ENCODE results near the gene HEBP1. TPM values are rescaled to one million over a fixed set of nuclear protein-coding genes. Genes with fewer than 3 reads are reported as not detected.

HEBP1 gene
- total RNA-seq, 4 donors from 2014 or later: 40.6 to 70.6 (median 61.9) TPM

GRCh38 chr12:13000616-13000924, 505 bp upstream of the HEBP1 start:
- Histone ChIP-seq H3K4me1 (peaks cover 32 to 61% (median 50%) of the 10 kb centered on the region in 4 donors), H3K9me3 (no peaks in the 10 kb centered on the region), H3K27ac (replicated peaks in 1 of 4) (peak overlapping the region; percentile 94 to 99 (median 97)), H3K4me3 (peak overlapping the region; percentile 87 to 93 (median 88)), H3K36me3 (no peaks in the 10 kb centered on the region), H3K27me3 (no peaks in the 10 kb centered on the region)
- 0% methylated on average over 13 of the region's 16 CpGs for WGBS
- TF ChIP-seq CTCF (IDR thresholded peaks at IDR 0.05) (no peak), EP300 (IDR thresholded peaks at IDR 0.05) (no peak), POLR2A (IDR thresholded peaks at IDR 0.05; ENCODE audit: low read depth) (no peak), POLR2AphosphoS5 (IDR thresholded peaks at IDR 0.05) (no peak)
- intact Hi-C loops (cut with DNase I): loop anchor here (2.0 to 5.0 kb wide), 2 partner anchors 44 to 97 kb away; partner anchors contain the start of gene FAM234B
- DNase-seq (ENCODE audit: extremely low spot score): no peak

DNA sequence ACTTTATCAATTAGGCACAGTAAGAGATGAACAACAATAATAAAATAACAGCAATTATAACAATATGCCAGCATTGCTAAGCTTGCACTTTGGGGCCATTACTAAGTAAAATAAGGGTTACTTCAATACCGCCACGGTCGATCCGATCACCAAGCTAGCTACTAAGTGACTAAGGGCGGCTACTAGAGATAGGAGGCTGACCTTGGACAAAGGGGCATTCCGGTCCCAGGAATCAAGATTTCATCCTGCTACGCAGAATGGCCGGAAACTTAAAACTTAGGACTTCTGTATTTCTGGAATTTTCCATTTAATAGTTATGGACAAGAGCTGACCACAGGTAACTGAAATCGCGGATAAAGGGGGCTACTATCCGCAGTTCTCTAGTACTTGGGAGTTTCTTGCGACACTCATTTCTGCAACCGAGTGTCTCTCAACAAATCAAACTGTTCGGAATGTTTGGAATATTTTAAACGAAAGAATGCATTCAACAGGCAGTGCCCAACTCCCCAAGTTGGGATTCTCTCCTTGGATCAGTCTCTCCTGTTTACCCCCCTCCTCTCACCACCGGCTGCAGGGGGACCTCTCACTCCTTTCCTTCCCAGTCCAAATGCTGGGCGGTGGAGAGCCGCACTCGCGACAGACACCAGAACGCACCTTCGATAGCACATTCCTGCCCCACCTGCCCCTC, 650 bp downstream of the HEBP1 start:
- intact Hi-C loops (cut with DNase I): no loop called here
- TF ChIP-seq EP300 (IDR thresholded peaks at IDR 0.05): no peak
- TF ChIP-seq POLR2AphosphoS5 (IDR thresholded peaks at IDR 0.05): peak in 1 of 2 donors; percentile 6
- 28% methylated on average over 22 of the region's 22 CpGs for WGBS
- Histone ChIP-seq H3K27ac (replicated peaks in 1 of 4) (peak overlapping the region; percentile 94 to 99 (median 97)), H3K27me3 (no peaks in the 10 kb centered on the region), H3K4me1 (peaks cover 32 to 61% (median 53%) of the 10 kb centered on the region in 4 donors), H3K4me3 (peak overlapping the region; percentile 87 to 93 (median 88)), H3K36me3 (no peaks in the 10 kb centered on the region), H3K9me3 (no peaks in the 10 kb centered on the region)
- no peak for DNase-seq (ENCODE audit: extremely low spot score)

DNA sequence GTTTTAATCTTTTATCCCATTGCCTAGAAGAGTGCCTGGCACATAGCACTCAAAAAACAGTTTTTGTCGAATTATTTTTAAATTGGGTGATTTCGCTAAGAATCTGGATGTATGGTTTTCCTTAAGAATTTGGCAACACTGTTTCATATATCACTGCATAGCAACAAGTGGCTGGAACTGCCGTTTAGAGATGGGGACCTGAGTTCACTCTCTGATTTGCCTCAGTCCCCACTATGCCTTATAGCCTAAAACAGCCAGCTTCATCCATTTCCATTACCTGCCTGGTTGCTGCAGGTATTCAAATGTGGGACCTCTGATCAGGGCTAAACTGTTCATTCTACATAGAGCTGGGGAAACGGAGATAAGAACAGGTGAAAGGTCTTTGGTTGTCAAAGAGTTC, 1.8 kb downstream of the HEBP1 start:
- TF ChIP-seq CTCF (IDR thresholded peaks at IDR 0.05): no peak
- TF ChIP-seq POLR2A (IDR thresholded peaks at IDR 0.05; ENCODE audit: low read depth): no peak
- TF ChIP-seq POLR2AphosphoS5 (IDR thresholded peaks at IDR 0.05): no peak
- no peak for TF ChIP-seq EP300 (IDR thresholded peaks at IDR 0.05)
- Histone ChIP-seq H3K9me3 (no peaks in the 10 kb centered on the region), H3K4me1 (peaks cover 32 to 64% (median 58%) of the 10 kb centered on the region in 4 donors), H3K27me3 (no peaks in the 10 kb centered on the region), H3K4me3 (peak overlapping the region in 3 of 4 donors; percentile 88 to 93 (median 89)), H3K27ac (replicated peaks in 1 of 4) (no peak overlapping the region), H3K36me3 (no peaks in the 10 kb centered on the region)
- 91% methylated on average over 4 of the region's 4 CpGs for WGBS
- intact Hi-C loops (cut with DNase I): no loop called here
- no peak for DNase-seq (ENCODE audit: extremely low spot score)

DNA sequence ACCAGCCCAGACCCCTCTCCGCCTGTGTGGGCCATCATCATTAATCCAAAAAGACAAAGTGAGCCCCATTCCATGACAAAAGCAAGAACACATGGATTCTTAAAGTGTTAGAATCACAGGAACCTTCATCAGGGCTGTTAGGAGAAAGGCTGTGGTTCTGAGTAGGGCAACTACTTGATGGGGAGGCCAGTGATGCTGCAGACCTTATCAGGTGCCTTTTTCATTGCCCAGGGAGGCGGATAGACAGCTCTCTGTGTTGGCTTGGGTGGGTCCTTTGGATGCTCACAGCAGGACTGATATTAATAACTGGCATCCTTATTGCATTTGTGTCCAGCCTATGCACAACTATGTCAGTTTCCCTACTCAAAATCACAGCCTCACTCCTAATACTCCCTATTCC, 2.3 kb downstream of the HEBP1 start:
- DNase-seq (ENCODE audit: extremely low spot score): no peak
- H3K4me3 ChIP-seq: peak overlapping the region in 1 of 4 donors; percentile 2
- TF ChIP-seq POLR2AphosphoS5 (IDR thresholded peaks at IDR 0.05): no peak
- TF ChIP-seq POLR2A (IDR thresholded peaks at IDR 0.05; ENCODE audit: low read depth): no peak
- no peak for TF ChIP-seq EP300 (IDR thresholded peaks at IDR 0.05)
- TF ChIP-seq CTCF (IDR thresholded peaks at IDR 0.05): no peak
- H3K9me3 ChIP-seq: no peaks in the 10 kb centered on the region
- WGBS: 90% methylated on average over 2 of the region's 2 CpGs
- no peaks in the 10 kb centered on the region for H3K27me3 ChIP-seq
- no peaks in the 10 kb centered on the region for H3K36me3 ChIP-seq
- intact Hi-C loops (cut with DNase I): no loop called here
- H3K27ac ChIP-seq (replicated peaks in 1 of 4): no peak overlapping the region
- H3K4me1 ChIP-seq: peaks cover 32 to 69% (median 64%) of the 10 kb centered on the region in 4 donors

DNA sequence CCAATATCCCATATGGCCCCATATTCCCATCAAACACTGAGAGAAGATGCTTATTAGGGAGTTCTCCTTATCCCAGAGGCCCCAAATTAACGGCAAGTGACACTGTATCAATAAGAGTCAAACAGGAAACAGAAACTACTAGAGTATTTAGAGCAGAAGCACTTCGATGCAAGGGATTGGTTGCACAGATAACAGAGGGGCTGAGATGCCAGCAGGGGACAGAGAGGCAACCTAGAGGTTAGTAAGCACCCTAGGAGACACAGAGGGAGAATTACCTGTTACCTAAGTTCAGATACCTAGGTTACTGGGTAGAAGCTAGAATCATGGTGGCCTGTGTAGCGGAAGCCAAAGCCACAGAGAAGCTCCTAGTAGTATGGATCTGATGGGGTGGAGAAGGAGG, 2.9 kb downstream of the HEBP1 start:
- WGBS: 77% methylated on average over 3 of the region's 3 CpGs
- Histone ChIP-seq H3K27me3 (no peaks in the 10 kb centered on the region), H3K27ac (replicated peaks in 1 of 4) (no peak overlapping the region), H3K36me3 (no peaks in the 10 kb centered on the region), H3K4me3 (peak overlapping the region in 1 of 4 donors; percentile 2), H3K9me3 (no peaks in the 10 kb centered on the region), H3K4me1 (peaks cover 37 to 69% (median 65%) of the 10 kb centered on the region in 4 donors)
- TF ChIP-seq EP300 (IDR thresholded peaks at IDR 0.05) (no peak), CTCF (IDR thresholded peaks at IDR 0.05) (no peak), POLR2A (IDR thresholded peaks at IDR 0.05; ENCODE audit: low read depth) (no peak), POLR2AphosphoS5 (IDR thresholded peaks at IDR 0.05) (no peak)
- DNase-seq (ENCODE audit: extremely low spot score): no peak
- intact Hi-C loops (cut with DNase I): no loop called here

Data from esophagus muscularis mucosa (tissue), 4 donors.